ENCODE results near the gene MAGEA9.
"Not testable (repeated sequence)": the region's sequence is repeated elsewhere in the genome, so short reads cannot be mapped to it uniquely, and the experiment has no call there.

The MAGEA9 gene, protein sequence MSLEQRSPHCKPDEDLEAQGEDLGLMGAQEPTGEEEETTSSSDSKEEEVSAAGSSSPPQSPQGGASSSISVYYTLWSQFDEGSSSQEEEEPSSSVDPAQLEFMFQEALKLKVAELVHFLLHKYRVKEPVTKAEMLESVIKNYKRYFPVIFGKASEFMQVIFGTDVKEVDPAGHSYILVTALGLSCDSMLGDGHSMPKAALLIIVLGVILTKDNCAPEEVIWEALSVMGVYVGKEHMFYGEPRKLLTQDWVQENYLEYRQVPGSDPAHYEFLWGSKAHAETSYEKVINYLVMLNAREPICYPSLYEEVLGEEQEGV

DNA sequence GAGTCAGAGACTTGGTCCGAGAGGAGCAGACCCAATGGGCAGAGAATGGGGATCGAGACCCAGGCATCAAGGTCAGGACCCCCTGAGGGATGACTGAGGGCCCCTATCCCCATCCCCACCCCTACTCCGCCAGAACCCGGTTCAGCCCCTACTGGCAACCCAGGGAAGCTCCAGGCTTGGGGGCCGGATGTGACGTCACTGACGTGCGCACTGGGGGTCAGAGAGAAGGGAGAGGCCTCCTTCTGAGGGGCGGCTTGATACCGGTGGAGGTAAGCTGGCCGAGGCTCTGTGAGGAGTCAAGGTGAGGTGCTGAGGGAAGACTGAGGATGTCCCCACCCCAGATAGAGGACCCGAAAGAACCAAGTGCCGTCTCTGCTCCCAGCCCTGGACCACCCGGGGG, at the start of gene MAGEA9:
MAGEA9 (plus strand) TSS at position 204 of the 400 bp plus-strand sequence. CDS start 4,281 bp downstream, outside the sequence.
- not testable (repeated sequence) for DNase-seq (ENCODE audit: low read depth)

DNA sequence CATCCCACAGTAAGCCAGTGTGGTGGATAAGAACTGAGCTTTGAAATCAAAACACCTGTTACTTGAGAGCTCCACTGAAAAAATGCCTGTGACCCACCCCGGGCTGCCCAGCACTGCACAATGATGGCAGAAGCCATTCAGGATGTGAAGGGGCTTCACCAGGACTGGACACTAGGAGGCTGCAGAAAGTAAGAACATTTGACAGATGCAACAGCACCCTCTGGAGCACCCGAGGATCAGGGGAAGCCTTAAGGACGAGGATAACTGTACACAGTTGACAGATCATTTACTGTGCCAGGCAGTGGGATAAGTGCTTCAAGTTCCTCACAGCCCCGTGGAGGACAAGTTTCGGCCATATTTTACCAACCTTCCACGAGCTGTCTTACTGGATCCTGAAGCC, 39.5 kb upstream of the MAGEA9 start:
- not testable (repeated sequence) for DNase-seq (ENCODE audit: low read depth)

DNA sequence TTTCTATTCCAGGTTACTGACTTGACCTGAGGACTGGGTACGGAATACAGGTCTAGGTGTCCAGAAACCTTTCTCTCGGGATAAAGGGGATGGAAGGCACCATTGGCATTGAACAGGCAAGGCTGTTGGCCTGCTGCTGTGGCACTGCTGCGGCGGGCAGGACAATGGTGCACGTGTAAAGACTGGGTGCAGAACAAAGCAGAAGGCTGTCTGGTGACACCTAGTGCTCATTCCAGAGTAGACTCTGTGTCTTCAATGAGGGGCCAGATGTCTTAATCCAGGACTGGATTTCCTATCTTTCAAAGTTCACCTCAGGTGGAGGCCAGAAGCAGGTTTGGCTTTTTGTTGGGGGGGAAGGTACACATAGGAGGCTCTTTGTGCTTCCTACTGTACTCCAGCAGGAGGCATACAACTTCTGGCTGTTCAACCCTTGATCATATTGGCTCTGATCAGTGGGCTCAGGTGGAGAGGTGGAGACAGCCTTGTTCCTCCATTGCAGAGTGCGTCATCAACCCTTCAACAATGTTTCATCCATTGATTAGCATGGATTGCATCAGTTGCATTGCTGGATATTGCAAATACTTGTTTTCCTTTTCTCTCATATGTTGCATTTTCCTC, 35.2 kb upstream of the MAGEA9 start:
- not testable (repeated sequence) for DNase-seq (ENCODE audit: low read depth)

GRCh38 chrX:149757206-149758067, 24.3 kb upstream of the MAGEA9 start:
- no peak for DNase-seq (ENCODE audit: low read depth)

DNA sequence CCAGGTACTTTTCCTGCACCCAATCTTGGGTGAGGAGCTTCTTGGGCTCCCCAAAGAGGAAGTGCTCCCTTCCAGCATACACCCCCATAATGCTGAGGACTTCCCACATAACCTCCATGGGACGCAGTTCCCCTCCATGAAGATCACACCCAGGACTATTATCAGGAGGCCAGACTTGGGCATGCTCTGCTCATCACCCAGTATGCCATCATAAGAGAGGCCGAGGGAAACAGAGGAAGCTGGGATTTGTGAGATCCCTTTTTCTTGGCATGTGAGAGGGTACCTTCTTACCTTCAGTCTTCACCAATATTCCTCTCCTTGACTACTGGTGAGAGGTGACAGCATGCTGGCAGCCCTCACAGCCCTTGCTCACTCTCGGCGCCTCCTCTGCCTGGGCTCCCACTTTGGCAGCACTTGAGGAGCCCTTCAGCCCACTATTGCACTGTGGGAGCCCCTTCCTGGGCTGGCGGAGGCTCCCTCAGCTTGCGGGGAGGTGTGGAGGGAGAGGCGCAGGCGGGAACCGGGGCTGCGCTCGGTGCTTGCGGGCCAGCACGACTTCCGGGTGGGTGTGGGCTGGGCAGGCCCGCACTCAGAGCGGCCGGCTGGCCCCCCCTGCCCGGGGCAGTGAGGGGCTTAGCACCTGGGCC, 23.5 kb upstream of the MAGEA9 start:
- no peak for DNase-seq (ENCODE audit: low read depth)

- DNase-seq (ENCODE audit: low read depth), result not testable (repeated sequence)
Measured at GRCh38 chrX:149758715-149759078, 23.0 kb upstream of the MAGEA9 start.

DNA sequence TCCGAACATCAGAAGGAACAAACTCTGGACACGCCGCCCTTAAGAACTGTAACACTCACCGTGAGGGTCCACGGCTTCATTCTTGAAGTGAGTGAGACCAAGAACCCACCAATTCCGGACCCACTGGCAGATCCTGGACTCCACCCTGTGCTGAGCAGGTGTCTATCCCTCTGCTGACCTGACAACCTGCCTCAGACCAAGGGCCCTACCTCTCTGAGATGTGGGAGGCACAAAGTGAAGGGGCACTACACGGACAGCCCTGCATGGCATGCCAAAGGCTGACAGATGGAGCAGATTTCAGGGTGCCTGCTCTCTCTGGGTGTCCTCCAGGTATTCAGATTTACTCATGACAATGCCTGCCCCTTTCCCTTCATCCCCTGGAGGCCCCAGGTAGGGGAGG, 21.9 kb upstream of the MAGEA9 start:
- no peak for DNase-seq (ENCODE audit: low read depth)

DNA sequence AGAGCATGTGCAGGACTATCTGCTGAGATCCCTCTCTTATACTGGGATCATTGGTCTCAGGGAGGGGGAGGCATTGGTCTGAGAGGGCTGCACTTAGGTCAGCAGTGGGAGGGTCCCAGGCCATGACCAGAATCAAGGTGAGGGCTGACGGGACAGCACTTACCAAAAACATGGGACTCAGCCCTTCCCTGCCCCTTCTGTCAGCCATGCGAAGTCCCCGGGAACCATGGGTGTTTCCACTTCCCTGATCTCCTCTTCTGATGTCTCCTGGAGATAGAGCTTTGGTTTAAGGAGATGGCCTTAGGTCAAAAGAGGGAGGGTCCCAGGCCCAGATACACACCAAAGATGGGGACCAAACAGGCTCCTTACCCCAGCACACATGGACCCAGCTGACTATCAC, 20.8 kb upstream of the MAGEA9 start:
- no peak for DNase-seq (ENCODE audit: low read depth)

- DNase-seq (ENCODE audit: low read depth), result not testable (repeated sequence)
Measured at GRCh38 chrX:149761858-149762674, 19.7 kb upstream of the MAGEA9 start.

DNA sequence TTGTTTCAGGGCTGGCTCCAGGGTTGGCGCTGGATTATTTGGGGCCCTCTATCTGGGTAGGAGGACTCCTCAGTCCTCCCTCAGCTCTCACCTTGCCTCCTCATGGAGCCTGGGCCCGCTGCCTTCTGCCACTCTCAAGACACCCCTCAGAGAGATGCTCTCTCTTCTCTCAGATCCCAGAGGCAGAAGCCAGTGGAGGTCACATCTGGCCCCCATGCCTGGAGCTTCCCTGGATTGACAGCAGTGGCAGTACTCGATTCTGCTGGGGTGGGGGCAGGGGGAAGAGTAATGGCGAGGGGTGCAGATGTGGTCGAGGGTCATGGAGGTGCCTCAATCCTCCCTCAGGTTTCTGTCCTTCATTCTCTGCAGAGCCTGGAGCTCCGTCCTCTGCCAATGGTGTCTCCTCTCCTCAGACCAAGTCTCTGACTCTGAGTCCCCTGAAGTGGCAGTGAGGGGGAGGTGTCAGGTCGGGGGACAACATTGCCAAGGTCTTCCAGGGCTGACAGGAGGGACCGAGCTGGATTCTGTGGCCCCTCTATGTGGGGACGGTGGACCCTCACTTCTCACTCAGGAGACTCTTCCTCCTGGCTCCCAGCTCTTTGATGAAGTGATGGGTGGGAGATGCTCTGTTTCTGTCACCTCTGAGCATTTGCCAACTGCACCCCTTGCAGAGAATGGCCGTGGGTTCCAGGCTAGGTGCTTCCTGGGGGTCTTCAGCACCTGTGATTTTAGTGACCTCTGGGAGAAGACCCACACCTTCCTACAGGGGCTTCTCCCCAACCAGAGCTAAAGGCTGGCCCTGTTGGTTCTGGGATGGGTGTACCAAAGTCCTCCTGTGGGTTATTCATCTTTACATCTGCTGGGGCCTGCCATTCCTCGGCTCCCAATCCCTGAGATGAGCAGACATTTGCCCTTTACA, 18.8 kb upstream of the MAGEA9 start:
- DNase-seq (ENCODE audit: low read depth), result no peak

- DNase-seq (ENCODE audit: low read depth), result not testable (repeated sequence)
Measured at GRCh38 chrX:149770344-149770743, 11.4 kb upstream of the MAGEA9 start.

- DNase-seq (ENCODE audit: low read depth), result not testable (repeated sequence)
Measured at GRCh38 chrX:149773026-149773425, 8.7 kb upstream of the MAGEA9 start.

- DNase-seq (ENCODE audit: low read depth), result not testable (repeated sequence)
Measured at GRCh38 chrX:149773768-149774167, 8.0 kb upstream of the MAGEA9 start, which contains the start of gene HSFX1. Gene HSFX1, plus strand, starts transcription at chrX:149774068. Its CDS starts 614 bp downstream, at chrX:149774682.

- not testable (repeated sequence) for DNase-seq (ENCODE audit: low read depth)
Measured at GRCh38 chrX:149777999-149778398, 3.7 kb upstream of the MAGEA9 start.

DNA sequence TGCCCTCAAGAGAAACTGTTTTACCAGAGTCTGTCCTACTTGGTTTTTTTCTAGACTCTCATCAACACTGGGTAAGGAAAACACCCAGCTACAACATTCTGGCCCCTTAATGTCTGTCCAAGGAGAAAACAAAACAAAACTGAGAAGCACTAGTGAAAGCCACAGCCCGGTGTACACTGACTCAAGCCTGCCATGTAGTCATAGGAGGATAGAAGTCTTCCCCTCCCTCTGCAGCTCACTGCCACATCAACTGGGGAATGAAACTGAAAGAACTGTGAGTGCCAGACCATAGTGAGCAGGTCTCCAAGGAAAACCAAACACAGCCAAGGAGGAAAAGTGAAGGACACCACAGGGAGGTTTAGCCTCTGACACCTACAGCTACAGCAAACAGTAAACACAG, 13.8 kb downstream of the MAGEA9 start:
- not testable (repeated sequence) for DNase-seq (ENCODE audit: low read depth)

- DNase-seq (ENCODE audit: low read depth), result no peak
Measured at GRCh38 chrX:149799095-149799714, 17.5 kb downstream of the MAGEA9 start.

- no peak for DNase-seq (ENCODE audit: low read depth)
Measured at GRCh38 chrX:149799938-149800337, 18.2 kb downstream of the MAGEA9 start.

DNA sequence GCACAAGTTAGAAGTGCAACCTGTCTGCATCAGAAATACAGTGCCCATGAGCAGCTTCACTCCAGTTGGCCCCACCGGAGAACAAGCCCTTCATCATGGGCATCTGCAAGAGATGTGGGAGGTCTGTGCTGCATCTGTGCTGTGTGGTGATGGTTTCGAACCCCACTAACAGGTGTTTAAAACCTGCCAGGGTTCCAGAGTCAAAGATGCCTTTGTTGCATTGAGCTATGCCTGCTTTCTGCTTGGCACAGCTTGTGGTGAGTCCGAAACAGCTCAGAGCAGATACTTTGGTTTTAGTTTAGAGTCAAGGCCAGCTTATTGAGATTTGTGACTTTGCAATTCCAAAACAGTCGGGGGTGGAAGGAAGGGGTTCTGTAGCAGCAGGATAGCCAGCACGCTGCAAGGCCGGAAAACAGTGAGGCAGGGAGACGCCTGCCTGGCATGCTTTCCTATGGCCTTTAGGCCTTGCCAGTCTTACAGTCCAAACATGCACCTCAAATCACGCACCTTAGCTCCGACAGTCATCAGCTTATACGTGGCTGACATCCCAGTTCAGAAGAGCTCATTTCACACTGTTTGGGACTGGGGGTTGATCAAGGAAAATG, 21.8 kb downstream of the MAGEA9 start:
- no peak for DNase-seq (ENCODE audit: low read depth)

DNA sequence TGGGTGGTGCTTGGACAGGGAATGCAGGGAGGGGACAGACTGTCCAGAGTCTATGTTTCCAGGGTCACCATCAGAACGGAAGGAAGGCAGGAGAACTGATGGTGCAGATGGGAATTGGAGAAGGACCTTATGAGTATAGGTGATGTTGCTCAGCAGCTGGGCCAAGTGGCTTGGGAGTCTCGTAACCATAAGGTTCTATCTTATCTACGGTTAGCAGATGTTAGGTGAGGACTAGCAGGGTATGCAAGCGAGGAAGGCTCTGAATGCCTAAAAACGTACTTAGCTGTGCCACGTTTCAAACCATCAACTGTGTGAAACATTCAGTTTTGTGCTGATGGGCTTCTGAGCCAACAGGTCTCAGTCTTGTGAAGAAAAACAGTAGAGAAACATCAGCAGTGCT, 22.4 kb downstream of the MAGEA9 start:
- DNase-seq (ENCODE audit: low read depth), result no peak
